Ishikawa (cell line): ENCODE results near the gene NRDC.

Experiments
- CEBPB ChIP-seq: IDR thresholded peaks from 2 replicates; pipeline ENCODE4 v1.6.1; 2012
- CREB1 ChIP-seq: IDR thresholded peaks from 2 replicates; pipeline ENCODE4 v1.6.1; 2012; ENCODE audit warnings: low read depth
- EGR1 ChIP-seq: IDR thresholded peaks from 2 replicates; pipeline ENCODE4 v1.6.1; 2012
- EP300 ChIP-seq: IDR thresholded peaks from 2 replicates; pipeline ENCODE4 v1.6.1; 2012; ENCODE audit warnings: borderline replicate concordance
- FOXM1 ChIP-seq: IDR thresholded peaks from 2 replicates; pipeline ENCODE4 v1.6.1; 2012; ENCODE audit warnings: low read depth, borderline replicate concordance
- NFIC ChIP-seq: IDR thresholded peaks from 2 replicates; pipeline ENCODE4 v1.6.1; 2012
- RAD21 ChIP-seq: IDR thresholded peaks from 2 replicates; pipeline ENCODE4 v1.6.1; 2012; ENCODE audit warnings: low read depth
- TAF1 ChIP-seq: IDR thresholded peaks from 2 replicates; pipeline ENCODE4 v1.6.1; 2012; ENCODE audit warnings: low read depth, mild to moderate bottlenecking
- TCF12 ChIP-seq: IDR thresholded peaks from 2 replicates; pipeline ENCODE4 v1.6.1; 2012; ENCODE audit warnings: low read depth
- TEAD4 ChIP-seq: IDR thresholded peaks from 2 replicates; pipeline ENCODE4 v1.6.1; 2012
- YY1 ChIP-seq: IDR thresholded peaks from 2 replicates; pipeline ENCODE4 v1.6.1; 2012; ENCODE audit warnings: low read depth
- ZBTB7A ChIP-seq: IDR thresholded peaks from 2 replicates; pipeline ENCODE4 v1.6.1; 2012; ENCODE audit warnings: low read depth
- TF ChIP-seq, protein P1 (sequence below): IDR thresholded peaks from 2 replicates; pipeline ENCODE4 v1.6.1; 2012; ENCODE audit warnings: low read depth, mild to moderate bottlenecking
- TF ChIP-seq, protein P2 (sequence below): IDR thresholded peaks from 2 replicates; pipeline ENCODE4 v1.6.1; 2012
- TF ChIP-seq, protein P3 (sequence below): IDR thresholded peaks from 2 replicates; pipeline ENCODE4 v1.6.1; 2012

The NRDC gene

DNA sequence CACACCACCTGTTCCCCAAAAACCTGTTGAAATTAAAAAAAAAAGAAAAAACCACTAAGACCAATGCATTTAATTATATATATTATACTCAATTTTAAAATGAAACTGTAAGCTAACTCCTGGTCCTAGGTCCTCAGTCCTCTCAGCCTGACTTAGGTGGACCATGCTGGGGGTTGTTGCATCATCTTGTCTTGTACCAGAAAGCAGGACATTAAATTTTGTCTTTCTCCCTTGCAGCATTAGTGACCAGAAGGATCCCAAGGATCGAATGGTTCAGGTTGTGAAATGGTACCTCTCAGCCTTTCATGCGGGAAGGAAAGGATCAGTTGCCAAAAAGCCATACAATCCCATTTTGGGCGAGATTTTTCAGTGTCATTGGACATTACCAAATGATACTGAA lies 97.6 kb downstream of the NRDC start:
- no peak for TF ChIP-seq CEBPB
- TF ChIP-seq TAF1, result no peak
- TF ChIP-seq, protein P1, sequence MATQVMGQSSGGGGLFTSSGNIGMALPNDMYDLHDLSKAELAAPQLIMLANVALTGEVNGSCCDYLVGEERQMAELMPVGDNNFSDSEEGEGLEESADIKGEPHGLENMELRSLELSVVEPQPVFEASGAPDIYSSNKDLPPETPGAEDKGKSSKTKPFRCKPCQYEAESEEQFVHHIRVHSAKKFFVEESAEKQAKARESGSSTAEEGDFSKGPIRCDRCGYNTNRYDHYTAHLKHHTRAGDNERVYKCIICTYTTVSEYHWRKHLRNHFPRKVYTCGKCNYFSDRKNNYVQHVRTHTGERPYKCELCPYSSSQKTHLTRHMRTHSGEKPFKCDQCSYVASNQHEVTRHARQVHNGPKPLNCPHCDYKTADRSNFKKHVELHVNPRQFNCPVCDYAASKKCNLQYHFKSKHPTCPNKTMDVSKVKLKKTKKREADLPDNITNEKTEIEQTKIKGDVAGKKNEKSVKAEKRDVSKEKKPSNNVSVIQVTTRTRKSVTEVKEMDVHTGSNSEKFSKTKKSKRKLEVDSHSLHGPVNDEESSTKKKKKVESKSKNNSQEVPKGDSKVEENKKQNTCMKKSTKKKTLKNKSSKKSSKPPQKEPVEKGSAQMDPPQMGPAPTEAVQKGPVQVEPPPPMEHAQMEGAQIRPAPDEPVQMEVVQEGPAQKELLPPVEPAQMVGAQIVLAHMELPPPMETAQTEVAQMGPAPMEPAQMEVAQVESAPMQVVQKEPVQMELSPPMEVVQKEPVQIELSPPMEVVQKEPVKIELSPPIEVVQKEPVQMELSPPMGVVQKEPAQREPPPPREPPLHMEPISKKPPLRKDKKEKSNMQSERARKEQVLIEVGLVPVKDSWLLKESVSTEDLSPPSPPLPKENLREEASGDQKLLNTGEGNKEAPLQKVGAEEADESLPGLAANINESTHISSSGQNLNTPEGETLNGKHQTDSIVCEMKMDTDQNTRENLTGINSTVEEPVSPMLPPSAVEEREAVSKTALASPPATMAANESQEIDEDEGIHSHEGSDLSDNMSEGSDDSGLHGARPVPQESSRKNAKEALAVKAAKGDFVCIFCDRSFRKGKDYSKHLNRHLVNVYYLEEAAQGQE, result no peak
- TF ChIP-seq NFIC, result no peak
- no peak for TF ChIP-seq ZBTB7A
- no peak for TF ChIP-seq EGR1
- TF ChIP-seq FOXM1, result no peak

DNA sequence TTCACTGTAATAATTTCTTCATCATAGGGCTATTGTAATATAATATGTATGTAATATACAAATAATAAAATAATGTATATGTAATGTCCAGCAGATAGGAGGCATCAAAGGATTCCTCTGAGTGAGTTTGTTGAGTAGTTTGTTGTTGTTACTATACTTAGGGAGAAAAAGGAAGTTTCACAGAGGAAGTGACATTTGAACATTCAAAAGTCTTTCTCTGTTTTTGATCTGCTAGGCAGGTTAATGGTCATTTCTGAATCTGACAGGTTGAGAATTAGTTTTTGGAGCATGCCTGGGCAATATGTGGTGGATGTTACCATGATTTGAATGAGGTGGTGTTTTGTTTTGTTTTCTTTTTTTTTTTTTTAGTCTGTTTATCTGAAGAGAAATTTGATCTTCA lies 102.1 kb downstream of the NRDC start:
- TF ChIP-seq CREB1 (no peak), TCF12 (no peak), ZBTB7A (no peak), EP300 (no peak), RAD21 (no peak), TAF1 (no peak), FOXM1 (no peak), YY1 (no peak), TEAD4 (no peak), EGR1 (no peak), CEBPB (no peak), NFIC (no peak)
- TF ChIP-seq, protein P1, result no peak
- TF ChIP-seq, protein P2, sequence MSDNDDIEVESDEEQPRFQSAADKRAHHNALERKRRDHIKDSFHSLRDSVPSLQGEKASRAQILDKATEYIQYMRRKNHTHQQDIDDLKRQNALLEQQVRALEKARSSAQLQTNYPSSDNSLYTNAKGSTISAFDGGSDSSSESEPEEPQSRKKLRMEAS, result no peak
- TF ChIP-seq, protein P3, sequence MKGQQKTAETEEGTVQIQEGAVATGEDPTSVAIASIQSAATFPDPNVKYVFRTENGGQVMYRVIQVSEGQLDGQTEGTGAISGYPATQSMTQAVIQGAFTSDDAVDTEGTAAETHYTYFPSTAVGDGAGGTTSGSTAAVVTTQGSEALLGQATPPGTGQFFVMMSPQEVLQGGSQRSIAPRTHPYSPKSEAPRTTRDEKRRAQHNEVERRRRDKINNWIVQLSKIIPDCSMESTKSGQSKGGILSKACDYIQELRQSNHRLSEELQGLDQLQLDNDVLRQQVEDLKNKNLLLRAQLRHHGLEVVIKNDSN, result no peak

DNA sequence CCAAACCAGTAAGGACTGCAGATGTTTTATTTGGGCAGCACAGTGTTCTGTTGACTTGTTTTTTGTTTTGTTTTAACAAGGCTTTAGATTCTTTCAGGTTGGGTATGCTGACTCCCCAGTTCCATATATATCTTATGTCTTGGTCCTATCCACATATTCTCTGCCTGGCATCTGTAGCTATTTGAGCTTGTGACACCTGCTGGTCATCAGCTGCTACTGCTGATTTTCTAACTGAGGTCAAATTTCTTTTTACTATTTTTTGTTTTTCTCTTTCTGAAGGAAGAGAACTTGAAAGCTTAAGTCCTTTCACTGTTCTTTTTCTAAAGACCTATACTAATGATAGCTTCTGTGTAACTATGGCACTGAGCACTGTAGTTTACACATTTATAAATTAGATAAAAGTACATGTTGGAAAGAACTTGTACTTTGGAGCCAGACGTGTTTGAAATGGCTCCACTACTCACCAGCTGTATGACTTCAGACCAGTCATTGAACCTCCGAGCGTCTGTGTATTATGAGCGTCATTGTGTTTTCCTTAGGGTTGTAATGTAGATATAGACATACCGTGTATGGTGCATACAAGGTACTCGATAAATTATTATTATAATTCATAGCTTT lies 109.4 kb downstream of the NRDC start:
- TF ChIP-seq RAD21 (peak; percentile 62), ZBTB7A (no peak)

DNA sequence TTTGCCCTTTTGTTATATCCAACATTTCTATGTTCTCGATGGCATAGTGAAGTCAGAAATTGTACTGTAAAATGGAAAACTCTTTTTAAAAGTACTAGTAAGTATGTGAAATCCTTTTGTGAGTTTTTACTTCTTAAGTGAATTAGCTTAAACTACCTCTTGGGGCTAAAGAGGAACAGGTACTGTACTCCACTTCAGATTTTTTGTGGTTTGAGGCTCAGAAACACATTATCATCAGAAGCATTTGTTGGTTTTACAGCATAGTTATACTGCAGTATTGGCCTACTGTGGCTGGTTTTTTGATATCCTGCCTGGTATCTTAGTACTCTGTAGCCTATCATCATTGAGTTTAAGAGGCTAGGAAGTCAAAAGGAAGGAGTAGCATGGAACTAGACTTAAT lies 117.2 kb downstream of the NRDC start:
- TF ChIP-seq CEBPB (no peak), CREB1 (no peak)
- TF ChIP-seq, protein P2, result no peak

DNA sequence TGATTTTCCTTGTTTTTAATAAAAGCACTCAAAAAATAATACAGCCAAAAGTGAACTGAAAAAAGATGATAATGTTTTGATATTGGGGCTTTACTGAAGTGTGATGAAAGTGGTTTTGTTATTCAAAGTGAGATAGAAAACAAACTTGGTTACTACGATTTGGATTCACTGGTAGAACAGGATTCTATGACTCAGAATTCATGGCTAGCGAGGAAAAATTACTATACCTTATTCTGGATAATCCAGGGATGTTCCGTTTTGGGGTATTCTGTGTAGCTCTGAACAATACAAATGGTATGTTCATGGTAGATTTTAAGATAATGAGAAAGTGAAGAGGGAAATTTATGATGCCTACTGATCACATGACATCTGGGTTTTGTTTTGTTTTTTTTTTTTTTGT lies 117.7 kb downstream of the NRDC start:
- TF ChIP-seq RAD21 (no peak), FOXM1 (no peak), NFIC (no peak), EGR1 (no peak), TEAD4 (no peak), EP300 (no peak)
- TF ChIP-seq, protein P1, result no peak
- TF ChIP-seq, protein P3, result no peak
